Fibroblast of lung (primary cell): ENCODE data around the gene ZNF429. TPM values are rescaled to one million over a fixed set of nuclear protein-coding genes. Genes with fewer than 3 reads are reported as not detected.
A peak's percentile ranks its signal among the peaks of the same experiment; 100 is the strongest.

Experiments
- DNase-seq, 2 donors: peaks; one replicate each; pipeline versions ENCODE4 v3.0.0 to v3.0.0-alpha.2; 2010; ENCODE audit warnings: low read depth in 2 of 2
- H2AFZ ChIP-seq: 2 replicates; pipeline ENCODE4 v1.5.1; 2012; ENCODE audit warnings: low read length, control low read depth, inconsistent platforms
- H3K27ac ChIP-seq: 2 replicates; pipeline ENCODE4 v1.5.1; 2011; ENCODE audit warnings: low read length, control low read depth; ENCODE audit not compliant: insufficient read depth
- H3K27me3 ChIP-seq: 2 replicates; pipeline ENCODE4 v1.5.1; 2011; ENCODE audit warnings: mild to moderate bottlenecking, low read length; ENCODE audit not compliant: control insufficient read depth, insufficient read depth
- H3K36me3 ChIP-seq: 2 replicates; pipeline ENCODE4 v1.5.1; 2011; ENCODE audit warnings: low read length; ENCODE audit not compliant: control insufficient read depth, insufficient read depth
- H3K4me1 ChIP-seq: 2 replicates; pipeline ENCODE4 v1.5.1; 2011; ENCODE audit warnings: low read length; ENCODE audit not compliant: control insufficient read depth, insufficient read depth; ENCODE audit errors: extremely low read depth
- H3K4me2 ChIP-seq: 2 replicates; pipeline ENCODE4 v1.5.1; 2011; ENCODE audit warnings: low read length, control low read depth; ENCODE audit not compliant: insufficient read depth; ENCODE audit errors: extremely low read depth
- H3K4me3 ChIP-seq, 4 experiments: fragments of 200-600 bp in 1 of 4; sonication (generic) in 1 of 4; replicated peaks in 1 of 4; 2 replicates each; pipeline ENCODE4 v1.5.1; 2011 to 2016; ENCODE audit warnings: low read length in 4 of 4, low read depth in 3 of 4, mild to moderate bottlenecking in 3 of 4, control low read depth in 2 of 4, inconsistent platforms in 1 of 4, mixed read lengths in 1 of 4; ENCODE audit not compliant: insufficient read depth in 1 of 4; ENCODE audit errors: control extremely low read depth in 1 of 4
- H3K79me2 ChIP-seq: 2 replicates; pipeline ENCODE4 v1.5.1; 2012; ENCODE audit warnings: mild to moderate bottlenecking, low read length, inconsistent platforms; ENCODE audit not compliant: control insufficient read depth, insufficient read depth
- H3K9ac ChIP-seq: 2 replicates; pipeline ENCODE4 v1.5.1; 2011; ENCODE audit warnings: mild to moderate bottlenecking, low read length, control low read depth; ENCODE audit not compliant: insufficient read depth
- H3K9me3 ChIP-seq: 2 replicates; pipeline ENCODE4 v1.5.1; 2012; ENCODE audit warnings: low read depth, low read length; ENCODE audit not compliant: control insufficient read depth, insufficient read depth
- H4K20me1 ChIP-seq: 2 replicates; pipeline ENCODE4 v1.5.1; 2011; ENCODE audit warnings: low read length; ENCODE audit not compliant: control insufficient read depth, insufficient read depth; ENCODE audit errors: extremely low read depth
- EZH2 ChIP-seq: IDR thresholded peaks from 2 replicates; pipeline ENCODE4 v1.5.1; 2012; ENCODE audit warnings: low read length, control low read depth, mild to moderate bottlenecking; ENCODE audit errors: missing control alignments
- polyA plus RNA-seq, 2 donors: library from polyadenylated mRNA; depleted of rRNA in 1 of 2; stranded (reverse) in 1 of 2; unstranded in 1 of 2; fragments of >200 nt; gene quantifications; 2 replicates each; pipeline ENCODE4 v1.2.1, GENCODE V29; 2011 to 2012; ENCODE audit warnings: missing spikeins in 1 of 2
- total RNA-seq: library from RNA; depleted of rRNA; stranded (reverse); fragments of >200 nt; gene quantifications from 2 replicates; pipeline ENCODE4 v1.2.1, GENCODE V29; 2014
- TF ChIP-seq, protein P1 (sequence below), 2 donors: IDR thresholded peaks in 1 of 2; conservative IDR thresholded peaks in 1 of 2; 1 replicate in 1 of 2; 2 replicates in 1 of 2; pipeline ENCODE4 v1.5.1; 2011 to 2012; ENCODE audit warnings: low read length in 2 of 2, control low read depth in 1 of 2, inconsistent platforms in 1 of 2, low read depth in 1 of 2, mild to moderate bottlenecking in 1 of 2

ZNF429 gene
- total and polyA plus RNA-seq, 2 donors (not counting 1 experiment from before 2014, with no cell fraction given), result 5.6 to 7.5 TPM

DNA sequence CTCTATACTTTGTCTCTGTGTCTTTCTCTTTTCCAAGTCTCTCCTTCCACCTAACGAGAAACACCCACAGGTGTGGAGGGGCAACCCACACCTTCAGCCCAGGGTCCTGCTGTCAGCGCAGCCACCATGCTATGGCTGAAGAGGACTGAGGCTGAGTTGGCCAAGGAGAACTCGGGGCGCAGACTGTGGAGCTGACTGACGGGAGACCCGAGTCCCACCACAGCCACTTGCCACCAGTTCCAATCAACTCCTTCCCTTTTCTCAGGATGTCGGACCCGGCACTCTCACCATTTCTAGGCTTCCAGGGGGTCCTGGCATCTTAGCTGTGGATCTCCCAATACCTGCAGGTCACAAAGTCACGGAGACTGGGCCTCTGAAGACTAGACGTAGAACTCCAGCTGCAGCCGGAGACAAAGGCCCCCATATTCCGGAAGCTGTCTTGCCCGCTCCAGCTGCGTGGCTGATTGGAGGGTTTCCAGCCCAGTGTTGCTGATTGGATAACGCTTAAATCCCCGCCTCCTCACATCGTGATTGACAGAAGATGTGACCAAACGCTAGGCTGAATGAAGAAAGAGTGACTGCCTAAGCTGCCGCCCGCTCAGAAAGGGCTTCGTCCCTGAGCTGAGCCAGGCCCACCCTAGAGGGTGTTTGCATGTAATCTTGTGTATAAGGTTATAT is 63.6 kb downstream of the ZNF429 start:
- H3K27me3 ChIP-seq, result no peaks in the 10 kb centered on the region
- DNase-seq, result peak; percentile 92
- H3K4me3 ChIP-seq, result peak overlapping the region; percentile 26 to 72 (median 57)
- peak overlapping the region; percentile 63 for H3K27ac ChIP-seq
- H3K79me2 ChIP-seq, result no peaks in the 10 kb centered on the region
- H2AFZ ChIP-seq, result peak overlapping the region; percentile 47
- TF ChIP-seq EZH2, result no peak
- TF ChIP-seq, protein P1, sequence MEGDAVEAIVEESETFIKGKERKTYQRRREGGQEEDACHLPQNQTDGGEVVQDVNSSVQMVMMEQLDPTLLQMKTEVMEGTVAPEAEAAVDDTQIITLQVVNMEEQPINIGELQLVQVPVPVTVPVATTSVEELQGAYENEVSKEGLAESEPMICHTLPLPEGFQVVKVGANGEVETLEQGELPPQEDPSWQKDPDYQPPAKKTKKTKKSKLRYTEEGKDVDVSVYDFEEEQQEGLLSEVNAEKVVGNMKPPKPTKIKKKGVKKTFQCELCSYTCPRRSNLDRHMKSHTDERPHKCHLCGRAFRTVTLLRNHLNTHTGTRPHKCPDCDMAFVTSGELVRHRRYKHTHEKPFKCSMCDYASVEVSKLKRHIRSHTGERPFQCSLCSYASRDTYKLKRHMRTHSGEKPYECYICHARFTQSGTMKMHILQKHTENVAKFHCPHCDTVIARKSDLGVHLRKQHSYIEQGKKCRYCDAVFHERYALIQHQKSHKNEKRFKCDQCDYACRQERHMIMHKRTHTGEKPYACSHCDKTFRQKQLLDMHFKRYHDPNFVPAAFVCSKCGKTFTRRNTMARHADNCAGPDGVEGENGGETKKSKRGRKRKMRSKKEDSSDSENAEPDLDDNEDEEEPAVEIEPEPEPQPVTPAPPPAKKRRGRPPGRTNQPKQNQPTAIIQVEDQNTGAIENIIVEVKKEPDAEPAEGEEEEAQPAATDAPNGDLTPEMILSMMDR (conservative IDR thresholded peaks at IDR 0.05 in 1 of 2, IDR thresholded peaks at IDR 0.05 in 1 of 2; ENCODE audit: low read depth in 1 of 2, low read length in 2 of 2), result no peak
- no peaks in the 10 kb centered on the region for H3K4me1 ChIP-seq
- peak overlapping the region; percentile 31 for H3K9ac ChIP-seq
- H3K4me2 ChIP-seq, result peak overlapping the region; percentile 20
- H3K36me3 ChIP-seq, result no peaks in the 10 kb centered on the region
- H3K9me3 ChIP-seq, result no peaks in the 10 kb centered on the region
- no peaks in the 10 kb centered on the region for H4K20me1 ChIP-seq

DNA sequence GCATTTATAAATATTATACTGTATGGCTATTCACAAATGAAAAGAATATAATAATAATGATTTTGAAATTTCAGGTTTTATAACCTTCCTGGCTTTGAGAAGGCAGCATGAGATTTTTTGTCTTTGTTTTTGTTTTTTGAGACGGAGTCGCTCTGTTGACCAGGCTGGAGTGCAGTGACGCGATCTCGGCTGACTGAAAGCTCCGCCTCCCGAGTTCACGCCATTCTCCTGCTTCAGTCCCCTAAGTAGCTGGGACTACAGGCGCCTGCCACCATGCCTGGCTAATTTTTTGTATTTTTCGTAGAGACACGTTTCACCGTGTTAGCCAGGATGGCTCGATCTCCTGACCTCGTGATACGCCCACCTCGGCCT is 64.1 kb downstream of the ZNF429 start:
- no peaks in the 10 kb centered on the region for H3K79me2 ChIP-seq
- H3K9me3 ChIP-seq, result no peaks in the 10 kb centered on the region
- no peak overlapping the region for H3K9ac ChIP-seq
- peak overlapping the region in 2 of 4 experiments; percentile 44 to 72 for H3K4me3 ChIP-seq
- no peak overlapping the region for H3K4me2 ChIP-seq
- H3K4me1 ChIP-seq, result no peaks in the 10 kb centered on the region
- no peaks in the 10 kb centered on the region for H4K20me1 ChIP-seq
- H3K27ac ChIP-seq, result no peak overlapping the region
- peak; percentile 57 to 60 for DNase-seq
- H2AFZ ChIP-seq, result no peak overlapping the region
- no peaks in the 10 kb centered on the region for H3K36me3 ChIP-seq
- TF ChIP-seq, protein P1 (conservative IDR thresholded peaks at IDR 0.05 in 1 of 2, IDR thresholded peaks at IDR 0.05 in 1 of 2; ENCODE audit: low read depth in 1 of 2, low read length in 2 of 2), result no peak
- TF ChIP-seq EZH2, result no peak
- no peaks in the 10 kb centered on the region for H3K27me3 ChIP-seq

DNA sequence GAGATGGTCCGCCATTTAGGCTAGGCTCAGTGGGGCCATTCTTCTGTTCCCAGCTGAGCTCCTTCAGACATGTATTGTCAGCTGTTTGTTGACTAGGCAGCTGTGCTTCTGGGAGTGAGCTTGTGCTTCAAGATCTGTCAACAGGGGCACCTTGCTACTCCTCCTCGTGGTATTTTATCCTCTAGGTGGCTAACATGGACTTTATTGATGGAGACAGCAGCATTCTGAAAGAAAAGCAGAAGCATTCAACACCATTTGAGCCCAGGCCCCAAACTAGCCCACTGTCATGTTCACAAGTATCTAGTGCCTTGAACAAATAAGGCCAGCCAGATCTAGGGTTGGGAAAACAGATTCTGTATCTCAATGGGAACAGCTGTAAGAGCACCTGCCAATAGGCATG is 65.9 kb downstream of the ZNF429 start:
- Histone ChIP-seq H3K9me3 (no peaks in the 10 kb centered on the region), H2AFZ (no peak overlapping the region), H3K27me3 (no peaks in the 10 kb centered on the region), H4K20me1 (no peaks in the 10 kb centered on the region), H3K9ac (no peak overlapping the region), H3K4me2 (no peak overlapping the region), H3K79me2 (no peaks in the 10 kb centered on the region), H3K27ac (no peak overlapping the region), H3K36me3 (no peaks in the 10 kb centered on the region), H3K4me1 (no peaks in the 10 kb centered on the region), H3K4me3 (no peak overlapping the region)
- no peak for DNase-seq
- no peak for TF ChIP-seq EZH2
- TF ChIP-seq, protein P1 (conservative IDR thresholded peaks at IDR 0.05 in 1 of 2, IDR thresholded peaks at IDR 0.05 in 1 of 2; ENCODE audit: low read depth in 1 of 2, low read length in 2 of 2), result no peak
